Measurements from ENCODE around the gene KRT37. TPM values are rescaled to one million over a fixed set of nuclear protein-coding genes. Genes with fewer than 3 reads are reported as not detected.

The KRT37 gene
- total and polyA plus RNA-seq, 2 of the 13 experiments (the other 11 are each of a cell fraction or from before 2014, with no cell fraction given) = 0.69 TPM; not detected in 1

GRCh38 chr17:41394254-41394996, 30.0 kb downstream of the KRT37 start:
- 65% methylated on average over 10 of the region's 10 CpGs for WGBS (ENCODE audit: low lambda C conversion rate)
- intact Hi-C loops (cut with micrococcal nuclease; ENCODE audit: unreplicated experiment) (no loop called here), in situ Hi-C loops (cut with HindIII; ENCODE audit: extremely low pct_ligation_motif_present, low pct_unique_long_range_greater_than_20kb) (no loop called here)
- Histone ChIP-seq H3K27me3 (ENCODE audit: control insufficient read depth in 1 of 2, insufficient read depth in 2 of 2, low read length in 2 of 2) (peaks cover 2 to 14% of the 10 kb centered on the region in 2 experiments; a peak in 3 of 5 replicates), H4K20me1 (ENCODE audit: insufficient read depth, low read length) (no peaks in the 10 kb centered on the region), H3K79me2 (ENCODE audit: insufficient read depth, low read length) (no peaks in the 10 kb centered on the region), H3K4me3 (replicated peaks in 1 of 3; ENCODE audit: insufficient read depth in 1 of 3, low read depth in 2 of 3, low read length in 3 of 3) (no peak overlapping the region), H3K4me1 (ENCODE audit: insufficient read depth, low read length) (no peaks in the 10 kb centered on the region), H3K9me3 (ENCODE audit: low read length) (no peaks in the 10 kb centered on the region), H2AFZ (ENCODE audit: low read length) (no peak overlapping the region), H3K27ac (ENCODE audit: extremely low read length, insufficient read depth, low read length) (no peak overlapping the region), H3K9ac (ENCODE audit: insufficient read depth, low read depth, low read length) (no peak overlapping the region), H3K4me2 (ENCODE audit: low read depth, low read length) (no peak overlapping the region), H3K36me3 (replicated peaks in 1 of 2; ENCODE audit: control insufficient read depth in 1 of 2, insufficient read depth in 2 of 2, low read length in 2 of 2) (no peaks in the 10 kb centered on the region)
- DNase-seq (ENCODE audit: low spot score) = no peak
- ATAC-seq = no peak
- FAIRE-seq = no peak
- ChIA-PET CTCF (ENCODE audit: low intra/inter-chr PET ratio, low total read pairs) (no interaction called here), POLR2A (no interaction called here)
- BruUV-seq (replicated peaks) = no TSS peak
- TF ChIP-seq POLR2AphosphoS5 (IDR thresholded peaks at IDR 0.05; ENCODE audit: low read depth, low read length) (no peak), ZNF207 (IDR thresholded peaks at IDR 0.05; ENCODE audit: borderline replicate concordance) (no peak), DNMT1 (CRISPR knock-in tag; IDR thresholded peaks at IDR 0.05) (no peak), KDM4B (CRISPR knock-in tag; IDR thresholded peaks at IDR 0.05) (no peak), SIX1 (CRISPR knock-in tag; IDR thresholded peaks at IDR 0.05; ENCODE audit: borderline replicate concordance) (no peak), RERE (CRISPR knock-in tag; IDR thresholded peaks at IDR 0.05; ENCODE audit: low read depth) (no peak), KAT2B (IDR thresholded peaks at IDR 0.05; ENCODE audit: borderline replicate concordance, low read depth, low read length) (no peak), ZBTB10 (CRISPR knock-in tag; IDR thresholded peaks at IDR 0.05; ENCODE audit: borderline replicate concordance) (no peak), NBN (conservative IDR thresholded peaks at IDR 0.05) (no peak), RORA (CRISPR knock-in tag; IDR thresholded peaks at IDR 0.05) (no peak), ZNF576 (CRISPR knock-in tag; IDR thresholded peaks at IDR 0.05) (no peak), BCLAF1 (IDR thresholded peaks at IDR 0.05) (no peak), ZNF253 (CRISPR knock-in tag; IDR thresholded peaks at IDR 0.05; ENCODE audit: borderline replicate concordance) (no peak)

Data from HepG2 (cell line).